IPS DF 4.7 (cell line): ENCODE results near the gene SLC35G6.
"Not testable (repeated sequence)": the region's sequence is repeated elsewhere in the genome, so short reads cannot be mapped to it uniquely, and the experiment has no call there.

Experiments
- DNase-seq: peaks from one replicate; pipeline ENCODE4 v3.0.0-alpha.2; 2013; ENCODE audit warnings: low spot score; ENCODE audit errors: extremely low read depth

Gene SLC35G6

DNA sequence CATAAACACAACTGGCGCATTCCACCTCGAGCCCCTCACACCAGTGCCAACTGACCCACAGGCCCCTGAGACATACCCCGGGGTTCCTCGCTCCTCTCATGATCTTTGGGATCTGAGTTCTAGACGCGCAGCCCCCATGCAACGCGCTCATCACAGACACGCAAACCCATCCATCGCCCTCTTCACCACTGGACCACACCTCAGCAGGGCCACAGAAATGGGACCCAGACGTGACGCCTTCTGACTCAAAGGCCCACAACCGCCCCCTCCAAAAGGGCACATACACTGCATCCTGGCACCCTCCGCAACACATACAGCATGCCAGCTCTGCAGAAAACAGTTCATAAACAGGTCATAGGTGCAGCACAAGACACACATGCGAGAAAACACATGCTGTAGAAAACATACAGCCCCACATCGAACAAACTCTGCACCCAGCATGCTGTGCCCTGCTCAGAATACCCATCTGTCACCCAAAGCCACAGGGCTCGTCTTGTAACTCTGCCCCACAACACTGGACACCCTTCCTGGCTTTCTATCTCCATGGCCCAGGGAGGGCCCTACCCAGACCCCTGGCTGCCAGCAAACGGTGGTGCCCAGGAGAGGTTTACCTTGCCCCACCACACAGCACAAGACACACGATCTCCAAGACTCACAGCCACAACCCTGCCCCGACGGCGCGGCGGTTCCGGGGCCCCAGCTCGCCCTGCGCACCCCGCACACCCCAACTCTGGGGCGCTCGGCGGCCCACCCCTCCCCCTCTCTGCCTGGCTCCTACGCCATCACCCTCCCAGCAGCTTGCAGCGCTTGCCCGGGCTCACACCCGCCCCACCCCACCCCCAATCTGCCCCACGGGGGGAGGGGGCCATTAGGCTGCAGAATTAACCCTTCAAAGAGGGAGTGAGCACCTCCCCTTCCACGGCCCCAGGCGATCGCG, 2.7 kb upstream of the SLC35G6 start:
- no peak for DNase-seq

DNA sequence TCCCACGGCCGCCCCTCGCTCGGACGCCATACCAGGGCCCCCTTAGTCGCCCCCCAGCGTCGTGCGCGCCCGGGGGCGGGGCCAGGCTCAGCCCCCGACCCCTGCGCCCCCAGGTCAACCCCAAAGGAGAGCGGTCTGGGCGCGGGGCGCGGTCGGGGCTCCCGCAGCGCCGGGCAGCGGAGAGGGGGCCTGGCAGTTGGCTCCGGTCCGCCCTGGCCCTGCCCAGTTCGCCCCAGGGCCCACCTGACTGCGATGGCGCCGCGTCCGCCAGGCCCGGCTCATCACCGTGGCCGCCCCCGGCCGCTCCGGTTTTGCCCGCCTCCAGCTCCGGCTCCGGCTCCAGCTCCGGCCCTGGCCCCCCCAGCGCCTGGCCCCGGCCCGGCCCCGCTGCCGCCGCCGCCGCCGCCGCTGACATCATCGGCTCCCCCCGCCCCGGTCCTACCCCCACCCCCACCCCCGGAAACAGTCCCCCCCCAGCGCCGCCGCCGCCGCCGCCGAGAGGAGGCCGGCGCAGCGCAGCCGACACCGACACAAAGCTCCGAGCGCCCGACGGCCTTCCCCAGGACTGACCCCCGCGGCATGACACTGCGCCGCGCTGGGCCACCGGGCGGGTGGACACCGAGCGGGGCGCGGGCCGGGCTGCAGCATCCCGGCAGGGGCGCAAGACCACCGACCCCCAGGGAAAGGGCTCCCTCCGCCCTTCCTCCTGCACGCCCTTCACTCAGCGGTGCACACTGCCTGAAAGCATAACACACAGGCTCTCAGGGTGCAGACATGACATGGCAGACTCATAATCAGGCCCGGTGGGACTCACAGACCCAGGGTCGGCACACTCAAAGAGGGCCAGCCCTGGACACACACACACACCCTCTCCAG, 1.8 kb upstream of the SLC35G6 start, which contains the start of gene ZBTB4:
Gene ZBTB4 (minus strand): TSS at position 419 of the 876 bp plus-strand sequence. CDS start 12,830 bp downstream, outside the sequence.
- no peak for DNase-seq

DNA sequence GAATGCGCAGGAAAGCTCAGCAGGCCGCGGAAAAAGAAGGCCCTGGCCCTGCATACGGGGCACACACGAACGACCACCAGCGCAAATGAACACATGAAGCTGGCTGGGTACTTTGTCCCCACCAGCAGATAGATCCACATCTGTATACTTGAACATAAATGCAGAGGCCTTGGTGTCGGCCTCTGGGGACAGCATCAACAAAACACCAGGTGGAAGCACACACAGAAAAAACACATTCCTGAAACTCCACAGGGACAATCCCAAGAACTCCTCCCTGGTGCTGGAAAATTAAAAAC, 1.2 kb upstream of the SLC35G6 start:
- no peak for DNase-seq

GRCh38 chr17:7481842-7482741, 846 bp downstream of the SLC35G6 start:
- not testable (repeated sequence) for DNase-seq

- not testable (repeated sequence) for DNase-seq
Measured at GRCh38 chr17:7482742-7483088, 1.5 kb downstream of the SLC35G6 start.

GRCh38 chr17:7483255-7484066, 2.2 kb downstream of the SLC35G6 start:
- no peak for DNase-seq

DNA sequence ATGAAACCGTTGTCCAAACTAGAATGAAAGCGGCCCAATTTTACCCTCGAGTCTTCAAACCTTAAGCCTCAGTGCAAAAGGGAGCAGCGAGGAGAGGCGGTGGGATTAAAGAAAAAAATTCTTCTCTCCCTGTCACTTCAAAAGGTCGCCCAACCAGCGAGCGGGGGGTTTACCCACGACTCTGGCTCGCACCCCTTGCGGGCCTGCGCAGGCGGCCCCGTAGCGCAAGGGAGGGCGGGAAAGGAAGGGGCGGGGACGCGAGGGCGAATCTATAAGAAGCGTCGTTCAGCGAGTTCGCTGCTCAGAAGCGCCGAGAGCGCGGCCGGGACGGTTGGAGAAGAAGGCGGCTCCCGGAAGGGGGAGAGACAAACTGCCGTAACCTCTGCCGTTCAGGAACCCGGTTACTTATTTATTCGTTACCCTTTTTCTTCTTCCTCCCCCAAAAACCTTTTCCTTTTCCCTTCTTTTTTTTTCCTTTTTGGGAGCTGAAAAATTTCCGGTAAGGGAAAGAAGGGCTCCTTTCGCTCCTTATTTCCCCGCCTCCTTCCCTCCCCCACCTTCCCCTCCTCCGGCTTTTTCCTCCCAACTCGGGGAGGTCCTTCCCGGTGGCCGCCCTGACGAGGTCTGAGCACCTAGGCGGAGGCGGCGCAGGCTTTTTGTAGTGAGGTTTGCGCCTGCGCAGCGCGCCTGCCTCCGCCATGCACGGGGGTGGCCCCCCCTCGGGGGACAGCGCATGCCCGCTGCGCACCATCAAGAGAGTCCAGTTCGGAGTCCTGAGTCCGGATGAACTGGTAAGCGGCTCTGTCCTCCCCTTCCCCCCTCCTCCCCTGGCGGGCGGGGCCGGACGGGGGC, 3.0 kb downstream of the SLC35G6 start, which contains the start of gene POLR2A:
Gene POLR2A (plus strand): TSS at position 300 of the 852 bp plus-strand sequence.
- peak; percentile 79 for DNase-seq

DNA sequence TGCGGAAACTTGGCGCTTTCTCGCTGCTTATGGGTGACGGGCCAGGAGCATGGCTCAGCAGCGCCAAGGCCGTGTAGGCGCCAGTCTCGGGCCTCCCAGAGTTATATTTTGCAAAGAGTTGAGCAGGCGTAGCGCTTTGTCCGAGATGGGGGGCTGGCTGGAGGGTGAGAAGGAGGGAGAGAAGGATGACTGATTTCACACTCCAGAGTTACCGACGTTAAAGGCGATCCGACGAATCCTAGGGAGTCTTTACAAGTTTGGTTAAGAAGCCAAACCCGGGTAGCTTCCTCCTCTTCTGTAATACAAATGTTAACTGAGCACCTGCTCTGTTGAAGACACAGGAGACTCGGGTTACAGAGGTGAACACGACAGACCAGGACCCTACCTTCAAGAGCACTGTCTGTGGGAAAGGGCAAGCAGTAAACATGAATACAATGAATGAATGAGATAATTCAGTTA, 3.7 kb downstream of the SLC35G6 start:
- DNase-seq = no peak

DNA sequence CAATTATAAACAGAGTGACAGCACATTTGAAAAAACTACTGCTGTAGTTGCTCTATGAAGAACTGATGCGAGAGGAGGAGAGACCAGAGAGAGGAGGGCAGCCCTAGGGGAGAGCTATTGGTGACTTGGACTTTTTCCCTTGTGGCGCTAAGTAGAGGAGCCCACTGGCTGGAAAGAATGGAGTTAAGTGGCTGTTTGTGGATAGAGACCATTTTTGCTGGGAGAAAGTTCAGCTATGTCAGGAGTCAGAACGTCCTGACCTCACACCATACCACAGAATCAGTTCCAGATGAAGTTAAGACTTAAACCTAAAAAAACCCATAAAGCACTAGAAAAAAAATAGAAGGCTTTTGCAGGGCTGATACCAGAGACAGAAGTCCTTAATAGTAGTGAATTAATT, 4.9 kb downstream of the SLC35G6 start:
- DNase-seq = no peak

- DNase-seq = no peak
Measured at GRCh38 chr17:7490144-7490543, 8.9 kb downstream of the SLC35G6 start.

DNA sequence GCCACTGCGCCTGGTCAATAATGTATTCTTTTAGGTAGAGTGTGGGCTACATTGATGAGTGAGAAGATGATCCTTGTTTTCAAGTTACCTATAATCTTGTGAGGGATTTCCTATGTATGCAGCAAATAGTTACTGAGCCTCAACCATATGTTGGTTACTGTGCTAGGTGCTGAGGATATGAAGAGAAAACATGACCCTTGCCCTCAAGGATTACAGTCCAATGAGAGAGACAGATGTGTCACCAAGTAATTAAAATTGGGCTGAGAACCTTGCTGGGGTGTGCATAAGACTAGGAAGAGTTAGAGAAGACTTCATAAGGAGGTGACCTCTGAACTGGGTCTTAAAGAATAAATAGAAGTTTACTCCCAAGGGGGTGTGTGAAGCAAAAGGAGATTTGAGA, 10.3 kb downstream of the SLC35G6 start:
- DNase-seq = no peak

DNA sequence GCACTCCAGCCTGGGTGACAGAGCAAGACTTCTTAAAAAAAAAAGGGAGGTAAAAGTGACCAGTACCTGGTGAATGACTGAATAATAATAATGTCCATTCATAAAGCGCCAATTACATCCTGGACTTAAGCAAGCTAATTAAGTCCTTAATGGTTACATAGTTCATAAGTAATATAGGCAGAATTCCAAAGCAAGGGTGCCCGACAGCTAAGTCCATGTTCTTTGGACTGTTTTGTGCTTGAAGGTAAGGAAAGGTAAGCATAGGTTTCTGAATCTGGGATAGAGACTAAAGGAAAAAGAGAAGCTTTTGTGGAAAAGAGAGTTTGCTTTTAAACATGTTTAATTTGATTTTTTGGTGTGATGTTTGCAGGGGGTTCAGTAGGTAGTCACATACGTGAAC, 12.7 kb downstream of the SLC35G6 start:
- no peak for DNase-seq

DNA sequence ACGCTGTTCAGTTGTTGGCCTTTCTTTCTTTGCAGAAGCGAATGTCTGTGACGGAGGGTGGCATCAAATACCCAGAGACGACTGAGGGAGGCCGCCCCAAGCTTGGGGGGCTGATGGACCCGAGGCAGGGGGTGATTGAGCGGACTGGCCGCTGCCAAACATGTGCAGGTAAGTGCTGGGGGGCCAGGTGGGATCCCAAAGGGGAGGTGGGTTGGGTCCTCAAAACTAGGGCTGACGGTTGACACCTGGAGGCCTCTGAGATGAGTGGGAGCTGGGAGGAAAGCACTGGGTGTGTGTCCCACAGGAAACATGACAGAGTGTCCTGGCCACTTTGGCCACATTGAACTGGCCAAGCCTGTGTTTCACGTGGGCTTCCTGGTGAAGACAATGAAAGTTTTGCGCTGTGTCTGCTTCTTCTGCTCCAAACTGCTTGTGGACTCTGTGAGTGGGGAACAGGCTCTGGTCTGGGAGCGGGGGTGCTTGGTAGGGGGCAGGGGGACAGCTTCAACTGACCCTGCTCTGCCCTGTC, 14.7 kb downstream of the SLC35G6 start:
- DNase-seq = no peak

DNA sequence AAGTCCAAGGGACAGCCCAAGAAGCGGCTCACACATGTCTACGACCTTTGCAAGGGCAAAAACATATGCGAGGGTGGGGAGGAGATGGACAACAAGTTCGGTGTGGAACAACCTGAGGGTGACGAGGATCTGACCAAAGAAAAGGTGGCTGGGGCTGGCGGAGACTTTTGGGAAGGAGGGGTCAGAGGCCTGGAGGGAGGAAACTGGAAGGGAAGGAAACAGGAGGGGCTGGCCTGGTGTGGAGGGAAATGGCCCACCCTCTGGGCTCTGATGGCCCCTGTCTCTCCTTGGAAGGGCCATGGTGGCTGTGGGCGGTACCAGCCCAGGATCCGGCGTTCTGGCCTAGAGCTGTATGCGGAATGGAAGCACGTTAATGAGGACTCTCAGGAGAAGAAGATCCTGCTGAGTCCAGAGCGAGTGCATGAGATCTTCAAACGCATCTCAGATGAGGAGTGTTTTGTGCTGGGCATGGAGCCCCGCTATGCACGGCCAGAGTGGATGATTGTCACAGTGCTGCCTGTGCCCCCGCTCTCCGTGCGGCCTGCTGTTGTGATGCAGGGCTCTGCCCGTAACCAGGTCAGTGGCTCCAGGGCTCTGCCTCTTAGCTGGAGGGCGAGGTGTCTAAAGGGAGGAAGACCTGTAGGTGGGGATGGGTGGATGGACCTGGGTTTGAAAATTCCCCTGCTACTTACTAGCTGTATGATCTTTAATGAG, 15.4 kb downstream of the SLC35G6 start:
- no peak for DNase-seq

DNA sequence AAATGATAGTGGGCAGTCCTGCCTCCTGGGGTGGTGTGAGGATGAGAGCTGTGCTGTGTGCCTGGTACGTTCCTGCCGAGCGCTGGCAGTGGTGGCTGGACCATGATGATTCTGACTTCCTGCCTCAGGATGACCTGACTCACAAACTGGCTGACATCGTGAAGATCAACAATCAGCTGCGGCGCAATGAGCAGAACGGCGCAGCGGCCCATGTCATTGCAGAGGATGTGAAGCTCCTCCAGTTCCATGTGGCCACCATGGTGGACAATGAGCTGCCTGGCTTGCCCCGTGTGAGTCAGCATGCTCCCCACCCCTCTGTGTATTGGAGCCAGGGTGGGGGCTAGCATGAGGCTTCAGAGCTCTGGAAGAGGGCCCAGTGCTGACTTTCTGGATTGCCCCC, 16.0 kb downstream of the SLC35G6 start:
- no peak for DNase-seq

- no peak for DNase-seq
Measured at GRCh38 chr17:7497636-7498035, 16.4 kb downstream of the SLC35G6 start.

DNA sequence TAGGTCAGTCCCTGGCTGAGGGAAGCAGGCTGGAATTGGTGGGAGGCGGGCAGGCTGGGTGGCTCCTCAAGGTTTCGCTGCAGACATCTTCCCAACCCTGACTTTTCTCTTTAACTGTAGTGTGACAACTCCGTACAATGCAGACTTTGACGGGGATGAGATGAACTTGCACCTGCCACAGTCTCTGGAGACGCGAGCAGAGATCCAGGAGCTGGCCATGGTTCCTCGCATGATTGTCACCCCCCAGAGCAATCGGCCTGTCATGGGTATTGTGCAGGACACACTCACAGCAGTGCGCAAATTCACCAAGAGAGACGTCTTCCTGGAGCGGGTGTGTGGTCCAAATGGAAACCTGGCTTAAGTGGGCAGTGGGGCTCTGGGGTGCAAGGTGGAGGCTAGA, 17.9 kb downstream of the SLC35G6 start:
- no peak for DNase-seq

GRCh38 chr17:7501729-7502128, 20.5 kb downstream of the SLC35G6 start:
- no peak for DNase-seq
